Central memory CD8-positive, alpha-beta T cell (primary cell): ENCODE results near the gene CHST12.
"Not testable (repeated sequence)": the region's sequence is repeated elsewhere in the genome, so short reads cannot be mapped to it uniquely, and the experiment has no call there.

Experiments
- ATAC-seq: fragments of 150-1000 bp; cut with Tn5 transposase; replicated peaks from 2 replicates; pipeline ENCODE4 v1.10.0; 2022; ENCODE audit warnings: mild to moderate bottlenecking, moderate FRiP score, moderate number of reproducible peaks; ENCODE audit not compliant: poor library complexity, severe bottlenecking; ENCODE audit errors: extremely low read depth
- DNase-seq, 2 donors: peaks; one replicate each; pipeline ENCODE4 v3.0.0; 2021; ENCODE audit warnings: low spot score in 2 of 2
- H3K27ac Mint-ChIP-seq: one replicate; pipeline ENCODE4 v1.8.0; 2022; ENCODE audit warnings: low read depth, mild to moderate bottlenecking, moderate library complexity, mixed read lengths
- H3K27me3 Mint-ChIP-seq: one replicate; pipeline ENCODE4 v1.8.0; 2022; ENCODE audit warnings: mixed read lengths
- H3K36me3 Mint-ChIP-seq: one replicate; pipeline ENCODE4 v1.8.0; 2022; ENCODE audit warnings: mild to moderate bottlenecking, moderate library complexity, mixed read lengths; ENCODE audit not compliant: insufficient read depth
- H3K4me1 Mint-ChIP-seq: one replicate; pipeline ENCODE4 v1.8.0; 2022; ENCODE audit warnings: mixed read lengths
- H3K4me3 Mint-ChIP-seq: one replicate; pipeline ENCODE4 v1.8.0; 2022; ENCODE audit warnings: mild to moderate bottlenecking, moderate library complexity, mixed read lengths
- H3K9me3 Mint-ChIP-seq: one replicate; pipeline ENCODE4 v1.8.0; 2022; ENCODE audit warnings: mixed read lengths

CHST12 gene

DNA sequence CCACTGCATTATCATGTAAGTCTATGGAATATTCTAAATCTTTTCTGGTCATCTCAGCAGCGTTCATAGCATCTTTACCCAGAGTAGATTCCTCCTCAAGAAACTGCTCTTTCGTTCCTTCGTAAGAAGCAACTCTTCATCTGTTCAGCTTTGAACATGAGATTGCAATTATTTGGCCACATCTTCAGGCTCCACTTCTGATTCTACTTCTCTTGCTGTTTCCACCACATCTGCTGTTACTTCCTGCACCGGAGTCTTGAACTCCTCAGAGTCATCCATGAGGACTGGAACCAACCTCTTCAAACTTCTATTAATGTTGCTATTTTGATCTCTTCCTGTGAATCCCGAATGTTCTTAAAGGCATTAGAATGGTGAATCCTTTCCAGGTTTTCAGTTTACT lies 12.7 kb downstream of the CHST12 start:
- DNase-seq (no peak), ATAC-seq (no peak)
- Mint-ChIP-seq H3K9me3 (no peaks in the 10 kb centered on the region), H3K27me3 (no peaks in the 10 kb centered on the region), H3K4me1 (peaks cover 57% of the 10 kb centered on the region), H3K27ac (peak overlapping the region; percentile 6), H3K36me3 (peaks cover 22% of the 10 kb centered on the region), H3K4me3 (peak overlapping the region; percentile 0)

- DNase-seq (no peak), ATAC-seq (no peak)
- no peaks in the 10 kb centered on the region for H3K9me3 Mint-ChIP-seq
- H3K36me3 Mint-ChIP-seq: peaks cover 26% of the 10 kb centered on the region
- H3K27me3 Mint-ChIP-seq: no peaks in the 10 kb centered on the region
- H3K4me3 Mint-ChIP-seq: peak overlapping the region; percentile 0
- peaks cover 55% of the 10 kb centered on the region for H3K4me1 Mint-ChIP-seq
- H3K27ac Mint-ChIP-seq: peak overlapping the region; percentile 6
Measured at GRCh38 chr7:2416650-2417049, 13.2 kb downstream of the CHST12 start.

DNA sequence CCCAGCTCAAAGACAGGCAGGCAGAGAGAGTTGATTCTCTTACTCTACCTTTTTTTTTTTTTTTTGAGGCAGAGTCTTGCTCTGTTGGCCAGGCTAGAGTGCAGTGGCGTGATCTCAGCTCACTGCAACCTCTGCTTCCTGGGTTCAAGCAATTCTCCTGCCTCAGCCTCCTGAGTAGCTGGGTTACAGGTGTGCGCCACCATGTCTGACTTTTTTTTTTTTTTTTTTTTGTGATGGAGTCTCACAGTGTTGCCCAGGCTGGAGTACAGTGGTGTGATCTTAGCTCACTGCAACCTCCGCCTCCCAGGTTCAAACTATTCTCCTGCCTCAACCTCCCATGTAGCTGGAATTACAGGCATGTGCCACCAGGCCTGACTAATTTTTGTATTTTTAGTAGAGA lies 13.8 kb downstream of the CHST12 start:
- ATAC-seq, DNase-seq, H3K27me3 Mint-ChIP-seq, H3K9me3 Mint-ChIP-seq, H3K4me3 Mint-ChIP-seq: not testable (repeated sequence)
- peaks cover 50% of the 10 kb centered on the region for H3K4me1 Mint-ChIP-seq
- peak overlapping the region; percentile 78 for H3K27ac Mint-ChIP-seq
- H3K36me3 Mint-ChIP-seq: peaks cover 26% of the 10 kb centered on the region

- H3K4me1 Mint-ChIP-seq: peaks cover 41% of the 10 kb centered on the region
- no peaks in the 10 kb centered on the region for H3K9me3 Mint-ChIP-seq
- peak; percentile 89 for ATAC-seq
- H3K36me3 Mint-ChIP-seq: peaks cover 24% of the 10 kb centered on the region
- peak overlapping the region; percentile 68 for H3K4me3 Mint-ChIP-seq
- peak; percentile 45 to 81 for DNase-seq
- H3K27ac Mint-ChIP-seq: peak overlapping the region; percentile 78
- no peaks in the 10 kb centered on the region for H3K27me3 Mint-ChIP-seq
Measured at GRCh38 chr7:2417981-2418481, 14.6 kb downstream of the CHST12 start.

GRCh38 chr7:2420216-2420933 lies 17.0 kb downstream of the CHST12 start:
- no peaks in the 10 kb centered on the region for H3K9me3 Mint-ChIP-seq

DNA sequence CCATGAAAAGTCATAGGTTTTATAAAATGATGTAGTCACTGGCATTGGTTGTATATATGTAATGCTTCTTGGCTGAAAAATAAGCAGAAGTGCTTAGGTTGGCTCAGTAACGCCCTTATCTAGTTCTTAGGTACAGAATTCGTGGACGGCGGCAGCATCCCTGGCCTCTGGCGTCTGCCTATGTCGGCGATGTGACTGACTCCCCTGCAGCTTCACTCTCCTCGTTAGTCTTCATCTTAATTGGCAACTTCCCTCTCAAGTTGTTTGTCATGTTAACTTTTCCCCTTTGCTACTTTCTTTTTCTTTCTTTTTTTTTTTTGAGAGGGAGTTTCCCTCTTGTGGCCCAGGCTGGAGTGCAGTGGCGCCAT lies 18.5 kb downstream of the CHST12 start:
- DNase-seq: no peak
- Mint-ChIP-seq H3K27me3 (no peaks in the 10 kb centered on the region), H3K36me3 (peaks cover 20% of the 10 kb centered on the region), H3K27ac (peak overlapping the region; percentile 4), H3K9me3 (no peaks in the 10 kb centered on the region), H3K4me3 (no peak overlapping the region), H3K4me1 (peaks cover 41% of the 10 kb centered on the region)
- ATAC-seq: no peak

More at GRCh38 chr7:2420216-2420933, 17.0 kb downstream of the CHST12 start:
- H3K4me1 Mint-ChIP-seq: peaks cover 36% of the 10 kb centered on the region
- ATAC-seq: no peak
- peaks cover 23% of the 10 kb centered on the region for H3K36me3 Mint-ChIP-seq
- H3K4me3 Mint-ChIP-seq: no peak overlapping the region
- DNase-seq: no peak
- H3K27me3 Mint-ChIP-seq: no peaks in the 10 kb centered on the region
- H3K27ac Mint-ChIP-seq: no peak overlapping the region

- Mint-ChIP-seq H3K9me3 (peaks cover under 1% of the 10 kb centered on the region), H3K4me3 (no peak overlapping the region), H3K4me1 (peaks cover 48% of the 10 kb centered on the region), H3K36me3 (peaks cover 13% of the 10 kb centered on the region), H3K27me3 (no peaks in the 10 kb centered on the region), H3K27ac (peak overlapping the region; percentile 93)
- no peak for ATAC-seq
- DNase-seq: no peak
Measured at GRCh38 chr7:2425749-2426148, 22.3 kb downstream of the CHST12 start.

DNA sequence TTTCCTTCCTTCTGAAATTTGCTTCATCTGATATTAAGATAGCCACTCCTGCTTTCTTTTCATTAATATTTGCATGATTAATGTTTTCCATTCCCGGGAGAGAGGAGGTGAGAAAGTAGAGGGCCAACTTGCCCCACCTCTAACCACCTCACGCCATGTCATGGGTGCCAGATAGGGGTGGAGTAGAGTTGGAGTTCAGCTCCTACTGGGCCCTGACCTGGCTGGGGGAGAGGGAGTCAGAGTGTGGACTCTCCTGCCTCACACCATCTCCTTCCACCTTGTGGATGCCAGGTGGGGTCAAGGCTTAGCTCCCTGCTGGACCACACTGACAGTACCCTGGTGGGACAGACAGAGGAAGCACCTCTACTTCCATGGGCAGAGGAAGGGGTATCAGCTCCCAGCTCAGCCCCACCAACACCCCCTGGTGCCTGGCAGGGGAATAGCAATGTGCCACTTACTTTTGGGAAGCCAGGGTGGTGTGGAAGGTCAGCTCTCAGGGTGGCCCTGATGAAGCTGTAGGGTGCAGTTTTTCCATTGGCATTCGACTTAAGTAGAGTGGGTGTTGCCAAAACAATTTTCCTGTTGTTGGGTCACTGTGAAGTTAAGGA lies 28.0 kb downstream of the CHST12 start:
- ATAC-seq (peak; percentile 36), DNase-seq (peak; percentile 28 to 32)
- H3K9me3 Mint-ChIP-seq: peaks cover 6% of the 10 kb centered on the region
- no peaks in the 10 kb centered on the region for H3K27me3 Mint-ChIP-seq
- no peak overlapping the region for H3K4me3 Mint-ChIP-seq
- peaks cover 30% of the 10 kb centered on the region for H3K36me3 Mint-ChIP-seq
- H3K4me1 Mint-ChIP-seq: peaks cover 54% of the 10 kb centered on the region
- H3K27ac Mint-ChIP-seq: no peak overlapping the region

DNA sequence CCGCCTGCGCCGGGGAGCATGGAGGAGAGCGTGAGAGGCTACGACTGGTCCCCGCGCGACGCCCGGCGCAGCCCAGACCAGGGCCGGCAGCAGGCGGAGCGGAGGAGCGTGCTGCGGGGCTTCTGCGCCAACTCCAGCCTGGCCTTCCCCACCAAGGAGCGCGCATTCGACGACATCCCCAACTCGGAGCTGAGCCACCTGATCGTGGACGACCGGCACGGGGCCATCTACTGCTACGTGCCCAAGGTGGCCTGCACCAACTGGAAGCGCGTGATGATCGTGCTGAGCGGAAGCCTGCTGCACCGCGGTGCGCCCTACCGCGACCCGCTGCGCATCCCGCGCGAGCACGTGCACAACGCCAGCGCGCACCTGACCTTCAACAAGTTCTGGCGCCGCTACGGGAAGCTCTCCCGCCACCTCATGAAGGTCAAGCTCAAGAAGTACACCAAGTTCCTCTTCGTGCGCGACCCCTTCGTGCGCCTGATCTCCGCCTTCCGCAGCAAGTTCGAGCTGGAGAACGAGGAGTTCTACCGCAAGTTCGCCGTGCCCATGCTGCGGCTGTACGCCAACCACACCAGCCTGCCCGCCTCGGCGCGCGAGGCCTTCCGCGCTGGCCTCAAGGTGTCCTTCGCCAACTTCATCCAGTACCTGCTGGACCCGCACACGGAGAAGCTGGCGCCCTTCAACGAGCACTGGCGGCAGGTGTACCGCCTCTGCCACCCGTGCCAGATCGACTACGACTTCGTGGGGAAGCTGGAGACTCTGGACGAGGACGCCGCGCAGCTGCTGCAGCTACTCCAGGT lies 29.7 kb downstream of the CHST12 start:
- Mint-ChIP-seq H3K4me1 (peaks cover 44% of the 10 kb centered on the region), H3K4me3 (no peak overlapping the region), H3K9me3 (peaks cover 6% of the 10 kb centered on the region), H3K27me3 (no peaks in the 10 kb centered on the region), H3K36me3 (peaks cover 33% of the 10 kb centered on the region), H3K27ac (no peak overlapping the region)
- ATAC-seq (no peak), DNase-seq (no peak)

GRCh38 chr7:2433713-2434550 lies 30.5 kb downstream of the CHST12 start:
- Mint-ChIP-seq H3K27me3 (no peaks in the 10 kb centered on the region), H3K27ac (no peak overlapping the region), H3K4me1 (peaks cover 49% of the 10 kb centered on the region), H3K9me3 (peaks cover 6% of the 10 kb centered on the region), H3K36me3 (peaks cover 38% of the 10 kb centered on the region), H3K4me3 (no peak overlapping the region)
- ATAC-seq: no peak
- DNase-seq: no peak

DNA sequence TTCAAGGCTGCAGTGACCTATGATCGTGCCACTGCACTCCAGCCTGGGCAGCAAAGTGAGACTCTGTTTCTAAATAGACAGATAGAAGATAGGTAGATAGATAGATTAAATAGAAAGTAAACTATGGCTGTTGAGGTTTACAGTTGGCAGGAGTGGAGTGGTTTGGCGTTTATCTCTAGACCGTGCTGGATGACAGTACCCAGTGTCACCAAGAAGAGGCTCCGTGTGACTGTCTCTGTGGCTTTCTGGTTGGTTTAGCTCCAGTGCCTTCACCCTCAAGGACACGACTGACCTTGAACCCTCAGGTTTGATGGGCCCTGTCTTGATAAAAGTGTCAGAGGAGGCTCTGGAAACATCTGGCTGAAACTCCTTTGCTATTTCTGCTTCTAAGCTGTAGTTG lies 31.7 kb downstream of the CHST12 start:
- Mint-ChIP-seq H3K27me3 (no peaks in the 10 kb centered on the region), H3K4me3 (no peak overlapping the region), H3K36me3 (peaks cover 40% of the 10 kb centered on the region), H3K4me1 (peaks cover 47% of the 10 kb centered on the region), H3K9me3 (peaks cover 6% of the 10 kb centered on the region), H3K27ac (peak overlapping the region; percentile 81)
- ATAC-seq: no peak
- DNase-seq: no peak
